AG10803 (cell line): ENCODE results near the gene PTPRG.
"Not testable (repeated sequence)": the region's sequence is repeated elsewhere in the genome, so short reads cannot be mapped to it uniquely, and the experiment has no call there.

Experiments
- DNase-seq: peaks from one replicate; pipeline ENCODE4 v3.0.0; 2010; ENCODE audit warnings: low read depth
- H3K4me3 ChIP-seq: 2 replicates; pipeline ENCODE4 v1.5.1; 2011; ENCODE audit warnings: mild to moderate bottlenecking, low read length, control low read depth
- TF ChIP-seq, protein P1 (sequence below): conservative IDR thresholded peaks from 2 replicates; pipeline ENCODE4 v1.5.1; 2011; ENCODE audit warnings: mild to moderate bottlenecking, low read length, control low read depth, inconsistent platforms

Gene PTPRG

DNA sequence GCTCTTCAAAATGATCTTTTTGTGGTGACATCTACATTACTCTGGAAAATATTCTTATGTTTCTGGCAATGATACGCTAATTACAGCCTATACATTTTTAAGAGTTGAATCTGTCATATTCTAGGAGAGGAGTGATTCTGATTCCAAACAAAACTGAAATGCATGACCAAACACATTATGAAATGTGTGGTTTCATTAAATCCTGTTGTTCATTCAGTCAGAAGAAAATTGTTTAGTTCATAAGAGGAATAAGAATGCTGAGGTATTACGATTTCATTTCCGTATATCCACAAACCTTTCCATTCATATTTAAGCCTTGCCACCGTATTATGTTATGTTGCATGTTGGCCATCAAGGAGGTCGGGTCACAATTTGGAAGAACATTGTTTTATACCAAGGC, 466.9 kb downstream of the PTPRG start:
- TF ChIP-seq, protein P1, sequence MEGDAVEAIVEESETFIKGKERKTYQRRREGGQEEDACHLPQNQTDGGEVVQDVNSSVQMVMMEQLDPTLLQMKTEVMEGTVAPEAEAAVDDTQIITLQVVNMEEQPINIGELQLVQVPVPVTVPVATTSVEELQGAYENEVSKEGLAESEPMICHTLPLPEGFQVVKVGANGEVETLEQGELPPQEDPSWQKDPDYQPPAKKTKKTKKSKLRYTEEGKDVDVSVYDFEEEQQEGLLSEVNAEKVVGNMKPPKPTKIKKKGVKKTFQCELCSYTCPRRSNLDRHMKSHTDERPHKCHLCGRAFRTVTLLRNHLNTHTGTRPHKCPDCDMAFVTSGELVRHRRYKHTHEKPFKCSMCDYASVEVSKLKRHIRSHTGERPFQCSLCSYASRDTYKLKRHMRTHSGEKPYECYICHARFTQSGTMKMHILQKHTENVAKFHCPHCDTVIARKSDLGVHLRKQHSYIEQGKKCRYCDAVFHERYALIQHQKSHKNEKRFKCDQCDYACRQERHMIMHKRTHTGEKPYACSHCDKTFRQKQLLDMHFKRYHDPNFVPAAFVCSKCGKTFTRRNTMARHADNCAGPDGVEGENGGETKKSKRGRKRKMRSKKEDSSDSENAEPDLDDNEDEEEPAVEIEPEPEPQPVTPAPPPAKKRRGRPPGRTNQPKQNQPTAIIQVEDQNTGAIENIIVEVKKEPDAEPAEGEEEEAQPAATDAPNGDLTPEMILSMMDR: no peak
- no peak overlapping the region for H3K4me3 ChIP-seq
- DNase-seq: no peak

DNA sequence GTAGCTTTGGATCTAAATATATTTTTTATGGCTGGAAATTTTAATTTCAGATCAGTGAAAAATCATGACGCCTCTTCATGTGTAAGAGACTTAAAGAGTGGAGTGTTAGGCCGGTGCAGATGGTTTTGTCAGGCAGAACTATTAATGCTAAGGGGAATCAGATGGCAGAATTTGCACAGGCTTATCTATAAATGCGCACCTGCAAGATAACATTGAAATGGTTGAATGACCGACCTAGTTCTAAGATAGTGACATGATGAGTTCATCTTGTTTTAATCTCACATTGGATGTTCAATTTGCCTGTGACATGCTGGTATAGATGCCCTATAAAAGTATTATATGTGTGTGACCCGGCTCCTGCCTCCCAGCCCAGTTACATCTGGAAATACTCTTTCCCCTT, 471.4 kb downstream of the PTPRG start:
- no peak for DNase-seq

DNA sequence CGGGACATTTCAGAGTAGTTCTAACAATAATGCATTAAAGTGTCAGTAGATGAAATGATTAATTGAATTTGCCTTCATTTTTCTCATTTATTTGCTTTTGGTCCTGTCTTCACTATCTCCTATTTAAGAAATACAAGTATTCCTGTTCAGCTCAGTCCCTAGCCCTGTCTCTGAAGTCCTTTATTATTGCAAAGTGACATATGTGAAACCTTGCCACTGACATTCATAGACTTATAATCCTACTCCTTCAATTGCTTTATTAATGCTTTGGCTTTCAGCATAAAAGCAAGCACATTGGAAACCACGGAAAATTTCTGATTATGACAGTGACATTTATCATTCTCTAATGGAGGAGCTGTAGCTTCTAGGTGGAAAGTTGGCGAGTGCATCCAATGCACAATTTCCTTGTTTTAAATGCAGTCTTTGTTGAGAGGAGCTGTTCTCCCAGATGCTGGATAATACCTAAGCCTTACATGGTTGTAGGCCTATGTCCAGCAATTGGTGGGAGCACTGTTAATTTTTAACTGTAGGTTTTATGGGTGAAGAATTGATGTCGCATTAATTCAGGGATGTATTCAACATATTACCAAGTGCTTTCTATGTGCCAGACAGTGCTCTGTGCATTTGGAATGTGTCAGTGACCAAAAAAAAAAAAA, 474.2 kb downstream of the PTPRG start:
- no peak for DNase-seq
- TF ChIP-seq, protein P1: no peak

More for the DNA sequence above, 471.4 kb downstream of the PTPRG start:
- TF ChIP-seq, protein P1: no peak
- no peak overlapping the region for H3K4me3 ChIP-seq

DNA sequence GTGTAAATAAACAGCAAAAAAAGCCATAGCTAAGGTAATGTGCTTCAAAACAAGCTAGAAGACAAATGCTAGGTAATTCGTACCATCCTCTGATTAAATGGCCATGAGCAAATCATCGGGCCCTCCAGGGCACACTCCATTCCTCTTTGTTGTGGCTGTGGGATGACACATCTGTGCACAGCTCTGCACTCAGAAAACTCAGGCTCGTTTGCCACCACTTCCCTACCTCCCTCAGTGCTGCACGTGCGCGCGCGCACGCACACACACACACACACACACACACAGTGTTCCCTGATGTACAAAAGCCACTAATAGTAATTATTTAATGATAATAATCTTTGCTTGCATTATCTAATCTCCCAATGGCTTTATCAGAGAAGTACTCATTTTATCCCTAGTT, 475.4 kb downstream of the PTPRG start:
- TF ChIP-seq, protein P1: no peak
- no peak overlapping the region for H3K4me3 ChIP-seq
- DNase-seq: no peak

More for the DNA sequence above, 474.2 kb downstream of the PTPRG start:
- no peak overlapping the region for H3K4me3 ChIP-seq

DNA sequence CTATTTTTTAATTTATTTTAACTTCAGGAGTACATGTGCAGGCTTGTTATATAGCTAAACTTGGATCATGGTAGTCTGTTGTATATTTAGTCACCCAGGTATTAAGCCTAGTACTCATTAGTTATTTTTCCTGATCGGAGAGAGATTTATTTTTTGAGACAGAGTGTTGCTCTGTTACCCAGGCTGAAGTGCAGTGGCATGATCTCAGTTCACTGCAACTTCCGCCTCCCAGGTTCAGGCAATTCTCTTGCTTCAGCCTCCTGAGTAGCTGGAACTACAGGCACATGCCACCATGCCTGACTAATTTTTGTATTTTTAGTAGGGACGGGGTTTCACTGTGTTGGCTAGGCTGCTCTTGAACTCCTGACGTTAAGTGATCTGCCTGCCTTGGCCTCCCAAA, 477.4 kb downstream of the PTPRG start:
- not testable (repeated sequence) for H3K4me3 ChIP-seq, DNase-seq

DNA sequence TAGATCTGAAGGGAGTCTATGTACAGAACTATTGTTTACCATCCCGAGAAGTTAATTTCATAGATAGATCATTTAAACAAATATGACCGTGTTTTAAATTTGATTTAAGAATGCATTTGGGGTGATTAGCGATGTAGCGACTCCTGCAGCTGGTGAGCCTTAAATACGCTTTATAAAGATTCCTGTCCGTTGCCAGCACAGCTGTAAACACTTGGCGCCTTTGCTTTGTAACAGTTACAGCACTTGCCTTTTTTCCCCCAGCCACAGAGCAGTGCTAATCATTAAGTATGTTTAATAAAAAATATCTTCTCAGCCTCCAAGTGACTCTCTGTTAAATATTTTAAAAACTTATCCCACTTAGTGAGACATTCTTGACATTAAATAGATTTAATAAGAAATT, 478.2 kb downstream of the PTPRG start:
- TF ChIP-seq, protein P1: no peak
- DNase-seq: no peak
- H3K4me3 ChIP-seq: no peak overlapping the region

DNA sequence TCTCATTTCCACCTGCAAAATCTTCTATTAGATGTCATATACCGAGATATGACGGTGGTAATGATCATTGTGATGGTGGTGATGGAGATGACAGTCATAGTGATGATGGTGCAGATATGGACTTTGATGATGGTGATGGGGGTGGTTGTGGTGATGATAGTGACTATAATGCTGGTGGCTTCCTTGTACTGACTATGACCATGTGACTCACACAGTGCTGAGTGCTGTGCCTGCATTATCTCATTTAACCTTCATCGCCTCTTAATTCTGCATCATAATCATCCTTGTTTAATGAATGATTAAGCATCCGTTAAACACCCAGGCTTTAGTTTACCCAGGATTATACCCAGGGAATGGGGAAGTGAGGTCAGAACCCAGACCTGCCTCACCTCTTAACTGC, 480.3 kb downstream of the PTPRG start:
- TF ChIP-seq, protein P1: no peak
- no peak overlapping the region for H3K4me3 ChIP-seq
- DNase-seq: no peak
